H1 (cell line): ENCODE results near the gene SPTAN1. TPM values are rescaled to one million over a fixed set of nuclear protein-coding genes. Genes with fewer than 3 reads are reported as not detected.

Experiments used
- BACH1 ChIP-seq: IDR thresholded peaks from 2 replicates; pipeline ENCODE4 v1.6.1; 2012; ENCODE audit warnings: low read length, improper control_type of control experiment
- EGR1 ChIP-seq: IDR thresholded peaks from 2 replicates; pipeline ENCODE4 v1.6.1; 2011; ENCODE audit warnings: low read depth, low read length, borderline replicate concordance
- PHF8 ChIP-seq: fragments of 200-600 bp; sonication (generic); conservative IDR thresholded peaks from 2 replicates; pipeline ENCODE4 v1.7.1; 2012; ENCODE audit warnings: low read depth, mild to moderate bottlenecking, inconsistent platforms, low read length, moderate library complexity
- RFX5 ChIP-seq: IDR thresholded peaks from 2 replicates; pipeline ENCODE4 v1.6.1; 2011; ENCODE audit warnings: low read depth, low read length, improper control_type of control experiment, borderline replicate concordance
- SP1 ChIP-seq: IDR thresholded peaks from 2 replicates; pipeline ENCODE4 v1.6.1; 2011; ENCODE audit warnings: low read depth, low read length
- SUZ12 ChIP-seq: fragments of 200-600 bp; sonication (generic); IDR thresholded peaks from 2 replicates; pipeline ENCODE4 v1.6.1; 2012; ENCODE audit warnings: mild to moderate bottlenecking, inconsistent platforms, low read length, moderate library complexity, mixed read lengths
- TAF7 ChIP-seq: optimal IDR thresholded peaks from 2 replicates; pipeline ENCODE3; 2011; ENCODE audit warnings: low read depth, mild to moderate bottlenecking, inconsistent platforms, low read length, moderate library complexity, borderline replicate concordance
- polyA plus RNA-seq, 7 experiments: library from polyadenylated mRNA; depleted of rRNA in 3 of 7; stranded (reverse) in 5 of 7; unstranded in 2 of 7; fragments of >200 nt in 5 of 7; fragments of 200-250 nt in 2 of 7; gene quantifications; 1 replicate in 5 of 7; 2 replicates in 1 of 7; 4 replicates in 1 of 7; pipeline versions ENCODE4 v1.2.1 to v1.2.3, GENCODE V29; 2011 to 2013; ENCODE audit warnings: missing spikeins in 2 of 7, mixed read lengths in 2 of 7
- total RNA-seq: library from RNA; stranded (reverse); fragmentation: NEBNext Ultra II Directional; extraction: Animal tissue kit (Norgen Biotek cat#: 25700); gene quantifications from 2 replicates; pipeline ENCODE4 v1.2.1, GENCODE V29; 2021
- TF ChIP-seq, protein P1 (sequence below): fragments of 300-600 bp; sonication (generic); IDR thresholded peaks from 2 replicates; pipeline ENCODE4 v1.7.1; 2012; ENCODE audit warnings: low read length, moderate library complexity, mild to moderate bottlenecking, inconsistent platforms; ENCODE audit not compliant: insufficient replicate concordance

SPTAN1 gene
- total and polyA plus RNA-seq, 2 of the 8 experiments (the other 6 are each of a cell fraction or from before 2014, with no cell fraction given), result 182 to 216 TPM

DNA sequence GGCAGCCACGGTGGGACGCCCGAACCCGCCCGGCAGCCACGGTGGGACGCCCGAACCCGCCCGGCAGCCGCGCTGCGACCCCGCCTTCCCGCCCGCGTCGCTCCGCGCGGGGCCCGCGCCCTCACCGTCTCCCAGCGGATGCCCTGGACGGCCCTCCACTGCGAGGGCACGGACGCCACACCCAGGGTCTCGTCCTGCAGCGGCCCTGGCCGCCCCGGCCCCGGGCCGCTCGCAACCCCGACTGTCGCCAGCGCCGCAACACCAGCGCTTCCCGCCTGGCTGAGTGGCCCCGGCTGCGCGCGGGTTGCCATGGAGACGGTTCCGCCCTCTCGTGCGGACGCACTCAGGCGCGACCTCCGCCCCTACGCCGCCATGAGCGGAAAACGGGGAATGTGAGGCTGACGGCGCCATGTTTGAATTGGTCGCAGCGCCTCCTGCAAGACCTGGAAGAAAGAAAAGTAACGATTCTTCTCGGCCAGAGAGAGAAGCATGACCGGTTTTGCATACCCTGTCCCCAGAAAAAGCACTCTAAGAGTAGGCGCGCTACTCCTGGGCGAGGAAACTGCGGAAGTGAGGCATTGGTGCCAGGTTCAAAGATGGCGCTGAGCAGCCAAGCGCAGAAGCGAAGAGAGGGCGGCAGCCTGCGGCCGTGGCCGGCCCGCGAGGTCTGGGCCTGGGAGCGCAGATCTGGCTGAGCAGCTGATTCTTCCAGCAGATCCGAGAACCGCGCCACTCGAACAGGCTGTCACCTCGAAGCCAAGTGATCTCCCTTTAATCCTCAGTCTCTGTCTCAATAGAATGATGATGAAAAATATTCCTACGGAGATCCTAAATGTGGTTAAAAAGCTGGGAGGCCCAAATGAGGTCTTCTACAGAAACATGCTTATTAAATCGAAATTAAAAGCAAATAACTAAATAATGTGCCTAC, 104.3 kb downstream of the SPTAN1 start, which contains the start of gene DYNC2I2 (continued):
- TF ChIP-seq PHF8, result peak; percentile 79
- TF ChIP-seq BACH1, result no peak
- TF ChIP-seq SUZ12, result no peak
- no peak for TF ChIP-seq RFX5
- no peak for TF ChIP-seq EGR1
- TF ChIP-seq, protein P1, sequence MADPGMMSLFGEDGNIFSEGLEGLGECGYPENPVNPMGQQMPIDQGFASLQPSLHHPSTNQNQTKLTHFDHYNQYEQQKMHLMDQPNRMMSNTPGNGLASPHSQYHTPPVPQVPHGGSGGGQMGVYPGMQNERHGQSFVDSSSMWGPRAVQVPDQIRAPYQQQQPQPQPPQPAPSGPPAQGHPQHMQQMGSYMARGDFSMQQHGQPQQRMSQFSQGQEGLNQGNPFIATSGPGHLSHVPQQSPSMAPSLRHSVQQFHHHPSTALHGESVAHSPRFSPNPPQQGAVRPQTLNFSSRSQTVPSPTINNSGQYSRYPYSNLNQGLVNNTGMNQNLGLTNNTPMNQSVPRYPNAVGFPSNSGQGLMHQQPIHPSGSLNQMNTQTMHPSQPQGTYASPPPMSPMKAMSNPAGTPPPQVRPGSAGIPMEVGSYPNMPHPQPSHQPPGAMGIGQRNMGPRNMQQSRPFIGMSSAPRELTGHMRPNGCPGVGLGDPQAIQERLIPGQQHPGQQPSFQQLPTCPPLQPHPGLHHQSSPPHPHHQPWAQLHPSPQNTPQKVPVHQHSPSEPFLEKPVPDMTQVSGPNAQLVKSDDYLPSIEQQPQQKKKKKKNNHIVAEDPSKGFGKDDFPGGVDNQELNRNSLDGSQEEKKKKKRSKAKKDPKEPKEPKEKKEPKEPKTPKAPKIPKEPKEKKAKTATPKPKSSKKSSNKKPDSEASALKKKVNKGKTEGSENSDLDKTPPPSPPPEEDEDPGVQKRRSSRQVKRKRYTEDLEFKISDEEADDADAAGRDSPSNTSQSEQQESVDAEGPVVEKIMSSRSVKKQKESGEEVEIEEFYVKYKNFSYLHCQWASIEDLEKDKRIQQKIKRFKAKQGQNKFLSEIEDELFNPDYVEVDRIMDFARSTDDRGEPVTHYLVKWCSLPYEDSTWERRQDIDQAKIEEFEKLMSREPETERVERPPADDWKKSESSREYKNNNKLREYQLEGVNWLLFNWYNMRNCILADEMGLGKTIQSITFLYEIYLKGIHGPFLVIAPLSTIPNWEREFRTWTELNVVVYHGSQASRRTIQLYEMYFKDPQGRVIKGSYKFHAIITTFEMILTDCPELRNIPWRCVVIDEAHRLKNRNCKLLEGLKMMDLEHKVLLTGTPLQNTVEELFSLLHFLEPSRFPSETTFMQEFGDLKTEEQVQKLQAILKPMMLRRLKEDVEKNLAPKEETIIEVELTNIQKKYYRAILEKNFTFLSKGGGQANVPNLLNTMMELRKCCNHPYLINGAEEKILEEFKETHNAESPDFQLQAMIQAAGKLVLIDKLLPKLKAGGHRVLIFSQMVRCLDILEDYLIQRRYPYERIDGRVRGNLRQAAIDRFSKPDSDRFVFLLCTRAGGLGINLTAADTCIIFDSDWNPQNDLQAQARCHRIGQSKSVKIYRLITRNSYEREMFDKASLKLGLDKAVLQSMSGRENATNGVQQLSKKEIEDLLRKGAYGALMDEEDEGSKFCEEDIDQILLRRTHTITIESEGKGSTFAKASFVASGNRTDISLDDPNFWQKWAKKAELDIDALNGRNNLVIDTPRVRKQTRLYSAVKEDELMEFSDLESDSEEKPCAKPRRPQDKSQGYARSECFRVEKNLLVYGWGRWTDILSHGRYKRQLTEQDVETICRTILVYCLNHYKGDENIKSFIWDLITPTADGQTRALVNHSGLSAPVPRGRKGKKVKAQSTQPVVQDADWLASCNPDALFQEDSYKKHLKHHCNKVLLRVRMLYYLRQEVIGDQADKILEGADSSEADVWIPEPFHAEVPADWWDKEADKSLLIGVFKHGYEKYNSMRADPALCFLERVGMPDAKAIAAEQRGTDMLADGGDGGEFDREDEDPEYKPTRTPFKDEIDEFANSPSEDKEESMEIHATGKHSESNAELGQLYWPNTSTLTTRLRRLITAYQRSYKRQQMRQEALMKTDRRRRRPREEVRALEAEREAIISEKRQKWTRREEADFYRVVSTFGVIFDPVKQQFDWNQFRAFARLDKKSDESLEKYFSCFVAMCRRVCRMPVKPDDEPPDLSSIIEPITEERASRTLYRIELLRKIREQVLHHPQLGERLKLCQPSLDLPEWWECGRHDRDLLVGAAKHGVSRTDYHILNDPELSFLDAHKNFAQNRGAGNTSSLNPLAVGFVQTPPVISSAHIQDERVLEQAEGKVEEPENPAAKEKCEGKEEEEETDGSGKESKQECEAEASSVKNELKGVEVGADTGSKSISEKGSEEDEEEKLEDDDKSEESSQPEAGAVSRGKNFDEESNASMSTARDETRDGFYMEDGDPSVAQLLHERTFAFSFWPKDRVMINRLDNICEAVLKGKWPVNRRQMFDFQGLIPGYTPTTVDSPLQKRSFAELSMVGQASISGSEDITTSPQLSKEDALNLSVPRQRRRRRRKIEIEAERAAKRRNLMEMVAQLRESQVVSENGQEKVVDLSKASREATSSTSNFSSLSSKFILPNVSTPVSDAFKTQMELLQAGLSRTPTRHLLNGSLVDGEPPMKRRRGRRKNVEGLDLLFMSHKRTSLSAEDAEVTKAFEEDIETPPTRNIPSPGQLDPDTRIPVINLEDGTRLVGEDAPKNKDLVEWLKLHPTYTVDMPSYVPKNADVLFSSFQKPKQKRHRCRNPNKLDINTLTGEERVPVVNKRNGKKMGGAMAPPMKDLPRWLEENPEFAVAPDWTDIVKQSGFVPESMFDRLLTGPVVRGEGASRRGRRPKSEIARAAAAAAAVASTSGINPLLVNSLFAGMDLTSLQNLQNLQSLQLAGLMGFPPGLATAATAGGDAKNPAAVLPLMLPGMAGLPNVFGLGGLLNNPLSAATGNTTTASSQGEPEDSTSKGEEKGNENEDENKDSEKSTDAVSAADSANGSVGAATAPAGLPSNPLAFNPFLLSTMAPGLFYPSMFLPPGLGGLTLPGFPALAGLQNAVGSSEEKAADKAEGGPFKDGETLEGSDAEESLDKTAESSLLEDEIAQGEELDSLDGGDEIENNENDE, result no peak
- TF ChIP-seq SP1, result 0 out of 2 replicates have a peak, but pooled peaks have one; percentile 44
- TF ChIP-seq TAF7, result peak; percentile 78
